C1 segment of cervical spinal cord (tissue), 14 donors: ENCODE results near the gene OR13J1.
"Not testable (repeated sequence)": the region's sequence is repeated elsewhere in the genome, so short reads cannot be mapped to it uniquely, and the experiment has no call there.

ENCODE experiments used
- DNase-seq, 14 donors: peaks; one replicate each; lab custom pipeline; 2025; lab: John Stamatoyannopoulos, UW

OR13J1 gene

GRCh38 chr9:35905051-35905781, 35.0 kb upstream of the OR13J1 start:
- DNase-seq, result no peak

- DNase-seq, result no peak
Observed at GRCh38 chr9:35904338-35904737, 34.1 kb upstream of the OR13J1 start.

GRCh38 chr9:35903049-35903448, 32.8 kb upstream of the OR13J1 start:
- peak in 2 of 14 donors; percentile 10 to 63 for DNase-seq

GRCh38 chr9:35899021-35899420, 28.8 kb upstream of the OR13J1 start:
- DNase-seq, result no peak

GRCh38 chr9:35898337-35898736, 28.1 kb upstream of the OR13J1 start:
- no peak for DNase-seq

- DNase-seq, result not testable (repeated sequence)
Observed at GRCh38 chr9:35897376-35898099, 27.3 kb upstream of the OR13J1 start.

GRCh38 chr9:35896570-35896969, 26.4 kb upstream of the OR13J1 start:
- no peak for DNase-seq

GRCh38 chr9:35892051-35892450, 21.9 kb upstream of the OR13J1 start:
- DNase-seq, result no peak

- no peak for DNase-seq
Observed at GRCh38 chr9:35891646-35892045, 21.4 kb upstream of the OR13J1 start.

- not testable (repeated sequence) for DNase-seq
Observed at GRCh38 chr9:35884908-35885307, 14.7 kb upstream of the OR13J1 start.

GRCh38 chr9:35882996-35883395, 12.8 kb upstream of the OR13J1 start:
- DNase-seq, result no peak

- peak in 11 of 14 donors; percentile 26 to 84 (median 47) for DNase-seq
Observed at GRCh38 chr9:35882263-35882848, 12.2 kb upstream of the OR13J1 start.

GRCh38 chr9:35872505-35872904, 2.3 kb upstream of the OR13J1 start:
- DNase-seq, result no peak

- DNase-seq, result no peak
Observed at GRCh38 chr9:35871545-35871944, 1.3 kb upstream of the OR13J1 start.

GRCh38 chr9:35869621-35870216, 482 bp downstream of the OR13J1 start:
- DNase-seq, result no peak

GRCh38 chr9:35868933-35869332, 1.3 kb downstream of the OR13J1 start:
- no peak for DNase-seq

GRCh38 chr9:35867538-35867937, 2.7 kb downstream of the OR13J1 start:
- no peak for DNase-seq

- no peak for DNase-seq
Observed at GRCh38 chr9:35864695-35865255, 5.4 kb downstream of the OR13J1 start.

GRCh38 chr9:35863583-35863982, 6.6 kb downstream of the OR13J1 start:
- DNase-seq, result no peak

GRCh38 chr9:35862328-35862727, 7.9 kb downstream of the OR13J1 start:
- DNase-seq, result no peak

GRCh38 chr9:35861161-35861897, 8.9 kb downstream of the OR13J1 start:
- no peak for DNase-seq
